ENCODE data around the gene SUSD4.

DNA sequence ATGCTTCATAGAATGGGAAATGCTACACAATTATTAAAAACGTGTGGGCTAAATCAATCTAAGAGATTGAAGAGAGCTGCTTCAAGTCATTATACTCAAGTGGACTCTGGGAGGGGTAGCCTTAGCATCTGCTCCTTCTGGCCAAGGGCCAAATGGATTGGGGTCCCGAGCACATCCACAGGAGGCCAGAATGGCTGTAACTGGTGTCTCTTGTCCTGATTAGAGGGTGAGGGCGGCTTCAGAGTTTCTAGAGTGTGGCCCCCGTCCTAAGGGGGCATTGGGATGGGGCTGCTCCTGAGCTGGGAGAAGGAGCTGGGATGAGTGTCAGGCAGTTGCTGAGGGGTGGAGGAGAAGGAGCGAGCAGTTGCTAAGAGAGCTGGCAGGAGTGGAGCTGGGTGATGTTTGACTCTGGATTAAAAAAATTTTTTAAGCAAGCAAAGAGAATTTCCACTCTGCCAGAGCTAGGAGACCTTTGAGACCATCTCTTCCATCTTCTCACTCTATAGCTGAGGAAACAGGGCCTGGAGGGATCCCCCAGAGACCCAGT lies 149.6 kb downstream of the SUSD4 start:
- TF ChIP-seq CTCF (IDR thresholded peaks at IDR 0.05) (no peak), POLR2AphosphoS5 (IDR thresholded peaks at IDR 0.05; ENCODE audit: insufficient read depth in 1 of 2, low read depth in 1 of 2) (no peak)
